Ishikawa (cell line): ENCODE data around the gene IL22RA2.

Source experiments
- CEBPB ChIP-seq: IDR thresholded peaks from 2 replicates; pipeline ENCODE4 v1.6.1; 2012
- CREB1 ChIP-seq: IDR thresholded peaks from 2 replicates; pipeline ENCODE4 v1.6.1; 2012; ENCODE audit warnings: low read depth
- EGR1 ChIP-seq: IDR thresholded peaks from 2 replicates; pipeline ENCODE4 v1.6.1; 2012
- EP300 ChIP-seq: IDR thresholded peaks from 2 replicates; pipeline ENCODE4 v1.6.1; 2012; ENCODE audit warnings: borderline replicate concordance
- FOXM1 ChIP-seq: IDR thresholded peaks from 2 replicates; pipeline ENCODE4 v1.6.1; 2012; ENCODE audit warnings: low read depth, borderline replicate concordance
- NFIC ChIP-seq: IDR thresholded peaks from 2 replicates; pipeline ENCODE4 v1.6.1; 2012
- RAD21 ChIP-seq: IDR thresholded peaks from 2 replicates; pipeline ENCODE4 v1.6.1; 2012; ENCODE audit warnings: low read depth
- TAF1 ChIP-seq: IDR thresholded peaks from 2 replicates; pipeline ENCODE4 v1.6.1; 2012; ENCODE audit warnings: low read depth, mild to moderate bottlenecking
- TCF12 ChIP-seq: IDR thresholded peaks from 2 replicates; pipeline ENCODE4 v1.6.1; 2012; ENCODE audit warnings: low read depth
- TEAD4 ChIP-seq: IDR thresholded peaks from 2 replicates; pipeline ENCODE4 v1.6.1; 2012
- USF1 ChIP-seq: IDR thresholded peaks from 2 replicates; pipeline ENCODE4 v1.6.1; 2012
- YY1 ChIP-seq: IDR thresholded peaks from 2 replicates; pipeline ENCODE4 v1.6.1; 2012; ENCODE audit warnings: low read depth
- TF ChIP-seq, protein P1 (sequence below): IDR thresholded peaks from 2 replicates; pipeline ENCODE4 v1.6.1; 2012
- TF ChIP-seq, protein P2 (sequence below): IDR thresholded peaks from 2 replicates; pipeline ENCODE4 v1.6.1; 2012; ENCODE audit warnings: low read depth, mild to moderate bottlenecking

DNA sequence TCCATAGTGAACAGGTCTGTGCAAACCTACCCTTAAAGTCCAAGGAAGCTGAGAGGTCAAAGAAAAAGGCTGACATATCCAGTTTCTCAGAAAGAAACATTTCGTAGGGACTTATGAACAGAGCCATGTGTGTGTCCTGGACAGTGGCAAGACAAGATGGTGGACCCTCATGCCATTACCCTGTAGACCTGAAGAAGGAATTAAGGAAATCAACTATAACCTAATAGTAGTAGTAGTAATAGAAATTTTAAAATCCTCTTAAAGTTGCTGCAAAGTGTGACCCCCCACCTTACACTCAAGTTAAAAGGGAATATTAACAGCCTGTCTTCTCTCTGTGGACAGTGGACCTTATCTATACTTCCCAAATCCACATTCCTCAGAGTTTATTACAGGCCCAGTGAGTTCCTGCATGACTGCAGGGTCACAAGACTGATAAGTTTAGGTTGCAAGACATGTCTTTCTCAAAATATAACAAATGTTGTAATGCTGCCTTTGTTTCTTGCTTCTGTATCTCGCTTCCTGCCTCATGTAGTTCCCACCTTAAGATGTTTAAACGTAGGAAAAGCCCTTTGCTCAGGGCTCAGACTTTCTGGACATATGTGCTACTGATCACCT lies 10.6 kb downstream of the IL22RA2 start:
- TF ChIP-seq EGR1: no peak
- TF ChIP-seq, protein P1, sequence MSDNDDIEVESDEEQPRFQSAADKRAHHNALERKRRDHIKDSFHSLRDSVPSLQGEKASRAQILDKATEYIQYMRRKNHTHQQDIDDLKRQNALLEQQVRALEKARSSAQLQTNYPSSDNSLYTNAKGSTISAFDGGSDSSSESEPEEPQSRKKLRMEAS: no peak
- TF ChIP-seq TEAD4: no peak
- no peak for TF ChIP-seq NFIC
- TF ChIP-seq EP300: no peak
- TF ChIP-seq, protein P2, sequence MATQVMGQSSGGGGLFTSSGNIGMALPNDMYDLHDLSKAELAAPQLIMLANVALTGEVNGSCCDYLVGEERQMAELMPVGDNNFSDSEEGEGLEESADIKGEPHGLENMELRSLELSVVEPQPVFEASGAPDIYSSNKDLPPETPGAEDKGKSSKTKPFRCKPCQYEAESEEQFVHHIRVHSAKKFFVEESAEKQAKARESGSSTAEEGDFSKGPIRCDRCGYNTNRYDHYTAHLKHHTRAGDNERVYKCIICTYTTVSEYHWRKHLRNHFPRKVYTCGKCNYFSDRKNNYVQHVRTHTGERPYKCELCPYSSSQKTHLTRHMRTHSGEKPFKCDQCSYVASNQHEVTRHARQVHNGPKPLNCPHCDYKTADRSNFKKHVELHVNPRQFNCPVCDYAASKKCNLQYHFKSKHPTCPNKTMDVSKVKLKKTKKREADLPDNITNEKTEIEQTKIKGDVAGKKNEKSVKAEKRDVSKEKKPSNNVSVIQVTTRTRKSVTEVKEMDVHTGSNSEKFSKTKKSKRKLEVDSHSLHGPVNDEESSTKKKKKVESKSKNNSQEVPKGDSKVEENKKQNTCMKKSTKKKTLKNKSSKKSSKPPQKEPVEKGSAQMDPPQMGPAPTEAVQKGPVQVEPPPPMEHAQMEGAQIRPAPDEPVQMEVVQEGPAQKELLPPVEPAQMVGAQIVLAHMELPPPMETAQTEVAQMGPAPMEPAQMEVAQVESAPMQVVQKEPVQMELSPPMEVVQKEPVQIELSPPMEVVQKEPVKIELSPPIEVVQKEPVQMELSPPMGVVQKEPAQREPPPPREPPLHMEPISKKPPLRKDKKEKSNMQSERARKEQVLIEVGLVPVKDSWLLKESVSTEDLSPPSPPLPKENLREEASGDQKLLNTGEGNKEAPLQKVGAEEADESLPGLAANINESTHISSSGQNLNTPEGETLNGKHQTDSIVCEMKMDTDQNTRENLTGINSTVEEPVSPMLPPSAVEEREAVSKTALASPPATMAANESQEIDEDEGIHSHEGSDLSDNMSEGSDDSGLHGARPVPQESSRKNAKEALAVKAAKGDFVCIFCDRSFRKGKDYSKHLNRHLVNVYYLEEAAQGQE: no peak
- no peak for TF ChIP-seq YY1
- TF ChIP-seq CEBPB: no peak
- TF ChIP-seq FOXM1: no peak
- no peak for TF ChIP-seq CREB1
- TF ChIP-seq USF1: no peak
- no peak for TF ChIP-seq TAF1
- no peak for TF ChIP-seq RAD21
- no peak for TF ChIP-seq TCF12
